GM12878 (cell line): ENCODE measurements around the gene RPS6KA2. TPM values are rescaled to one million over a fixed set of nuclear protein-coding genes. Genes with fewer than 3 reads are reported as not detected.

ENCODE experiments used
- ATAC-seq: fragments of 200-7000 bp; cut with Tn5 transposase; 3 replicates; pipeline ENCODE4 v1.9.1; 2020; ENCODE audit warnings: mild to moderate bottlenecking, moderate library complexity
- BruUV-seq: library from RNA; stranded (reverse); fragments of 400-500 nt; replicated peaks from 2 replicates; lab custom pipeline; 2021; lab: Mats Ljungman, UMichigan
- CTCF ChIA-PET: fragments of 300-600 bp; sonication (Branson Sonifier 250); formaldehyde crosslinking; extraction: SDS; loops from one replicate; lab custom pipeline; 2021; ENCODE audit warnings: inconsistent platforms; lab: Yijun Ruan, JAX
- POLR2A ChIA-PET: fragments of 350-600 bp; formaldehyde crosslinking; extraction: SDS; loops from one replicate; lab custom pipeline; 2021; ENCODE audit warnings: inconsistent platforms; lab: Charles Lee
- RAD21 ChIA-PET: fragments of 300-600 bp; sonication (Branson Sonifier 250); formaldehyde crosslinking; loops from one replicate; lab custom pipeline; 2023; ENCODE audit warnings: antibody characterized with exemption; ENCODE audit not compliant: unreplicated experiment; lab: Charles Lee
- SMC1A ChIA-PET: fragments of 300-600 bp; sonication (Branson Sonifier 250); formaldehyde crosslinking; loops from one replicate; lab custom pipeline; 2023; ENCODE audit not compliant: unreplicated experiment, uncharacterized antibody; lab: Charles Lee
- DNase-seq: peaks from one replicate; pipeline ENCODE4 v3.0.0-alpha.2; 2011; ENCODE audit warnings: low read depth, low spot score
- FAIRE-seq: peaks from 3 replicates; lab custom pipeline; 2011; peaks lifted over from hg19 to GRCh38; lab: Jason Lieb, UNC
- H2AFZ ChIP-seq: 2 replicates; pipeline ENCODE4 v1.6.0; 2011; ENCODE audit warnings: low read depth, low read length, control low read depth; ENCODE audit not compliant: control insufficient read depth
- H3K27ac ChIP-seq: 2 replicates; pipeline ENCODE4 v1.5.1; 2011; ENCODE audit warnings: control low read depth; ENCODE audit not compliant: control insufficient read depth, insufficient read depth
- H3K27me3 ChIP-seq, 2 experiments: replicated peaks in 1 of 2; 2 replicates each; pipeline versions ENCODE4 v1.6.0 to v1.6.1; 2011; ENCODE audit warnings: low read length in 1 of 2; ENCODE audit not compliant: control insufficient read depth in 2 of 2, insufficient read depth in 2 of 2
- H3K36me3 ChIP-seq, 2 experiments: 2 replicates each; pipeline ENCODE4 v1.5.1; 2011; ENCODE audit warnings: low read length in 1 of 2; ENCODE audit not compliant: control insufficient read depth in 2 of 2, insufficient read depth in 2 of 2
- H3K4me1 ChIP-seq: 2 replicates; pipeline ENCODE4 v1.6.1; 2011; ENCODE audit warnings: mild to moderate bottlenecking, low read length, moderate library complexity, mixed read lengths; ENCODE audit not compliant: control insufficient read depth, insufficient read depth
- H3K4me2 ChIP-seq: 2 replicates; pipeline ENCODE4 v1.6.0; 2011; ENCODE audit warnings: control low read depth; ENCODE audit not compliant: control insufficient read depth, insufficient read depth
- H3K4me3 ChIP-seq: fragments of 200-600 bp; sonication (generic); 2 replicates; pipeline ENCODE4 v1.5.1; 2016
- H3K79me2 ChIP-seq: 2 replicates; pipeline ENCODE4 v1.6.0; 2011; ENCODE audit warnings: low read length; ENCODE audit not compliant: control insufficient read depth, insufficient read depth
- H3K9ac ChIP-seq: 2 replicates; pipeline ENCODE4 v1.8.0; 2011; ENCODE audit warnings: low read length, control low read depth, mixed read lengths; ENCODE audit not compliant: control insufficient read depth, insufficient read depth
- H3K9me3 ChIP-seq: replicated peaks from 3 replicates; pipeline ENCODE4 v1.5.1; 2011; ENCODE audit warnings: mild to moderate bottlenecking, low read length; ENCODE audit not compliant: control insufficient read depth, insufficient read depth
- H4K20me1 ChIP-seq: 2 replicates; pipeline ENCODE4 v1.6.0; 2011; ENCODE audit not compliant: control insufficient read depth, insufficient read depth
- CBFB ChIP-seq: IDR thresholded peaks from 2 replicates; pipeline ENCODE4 v1.6.1; 2016; ENCODE audit warnings: antibody characterized with exemption, low read depth
- NFYA ChIP-seq: IDR thresholded peaks from 2 replicates; pipeline ENCODE4 v1.6.1; 2011; ENCODE audit warnings: low read depth, mild to moderate bottlenecking, low read length, improper control_type of control experiment, borderline replicate concordance
- RCOR1 ChIP-seq: conservative IDR thresholded peaks from 2 replicates; pipeline ENCODE4 v1.6.1; 2012; ENCODE audit warnings: low read depth, low read length, improper control_type of control experiment
- SIX5 ChIP-seq: IDR thresholded peaks from 2 replicates; pipeline ENCODE4 v1.6.1; 2011; ENCODE audit warnings: mild to moderate bottlenecking, low read depth, low read length, moderate library complexity; ENCODE audit not compliant: severe bottlenecking
- WRNIP1 ChIP-seq: IDR thresholded peaks from 2 replicates; pipeline ENCODE4 v1.6.1; 2011; ENCODE audit warnings: low read depth, low read length, improper control_type of control experiment, borderline replicate concordance
- ZBED1 ChIP-seq: IDR thresholded peaks from 2 replicates; pipeline ENCODE4 v1.6.1; 2016; ENCODE audit warnings: borderline replicate concordance
- ZNF622 ChIP-seq: fragments of 450-650 bp; IDR thresholded peaks from 2 replicates; pipeline ENCODE4 v1.6.1; 2017; ENCODE audit warnings: mild to moderate bottlenecking, inconsistent platforms
- ZZZ3 ChIP-seq: IDR thresholded peaks from 2 replicates; pipeline ENCODE4 v1.6.1; 2011; ENCODE audit warnings: low read depth; ENCODE audit not compliant: control insufficient read depth, insufficient read length
- WGBS: methylation state at CpG from one replicate; pipeline ENCODE4 v1.1.6; 2016; ENCODE audit warnings: low lambda C conversion rate; ENCODE audit not compliant: insufficient replicate concordance, insufficient coverage; ENCODE audit errors: missing lambda C conversion rate; 5-methylcytosine and 5-hydroxymethylcytosine counted together
- in situ Hi-C: fragments of 300-500 bp; cut with MboI; formaldehyde crosslinking; loops from 9 replicates; pipeline ENCODE4 v1.14.3; 2018; ENCODE audit warnings: mixed read lengths
- intact Hi-C: fragments of 100-400 bp; cut with micrococcal nuclease; formaldehyde crosslinking; loops from one replicate; pipeline ENCODE4 v1.14.2; 2022; ENCODE audit not compliant: unreplicated experiment
- polyA plus RNA-seq, 11 experiments: library from polyadenylated mRNA; depleted of rRNA in 4 of 11; unstranded in 6 of 11; stranded (reverse) in 5 of 11; fragments of >200 nt; fragmentation: Nextera tagmentation in 4 of 11; fragmentation: Illumina TruSeq in 1 of 11; extraction: Ambion mirVana in 4 of 11; extraction: Trizol in 1 of 11; gene quantifications; 1 replicate in 1 of 11; 2 replicates in 10 of 11; pipeline versions ENCODE4 v1.2.1 to v1.2.3, GENCODE V29; 2011 to 2016; ENCODE audit warnings: inconsistent platforms in 2 of 11, missing spikeins in 2 of 11, low read depth in 1 of 11
- total RNA-seq, 4 experiments: library from RNA; depleted of rRNA in 3 of 4; stranded (reverse); fragments of >200 nt in 3 of 4; fragmentation: Illumina TruSeq in 1 of 4; extraction: Trizol in 1 of 4; gene quantifications; 2 replicates each; pipeline versions ENCODE4 v1.2.1 to v1.2.3, GENCODE V29; 2013 to 2021
- TF ChIP-seq, protein P1 (sequence below): fragments of 450-650 bp; formaldehyde crosslinking; IDR thresholded peaks from 2 replicates; pipeline ENCODE4 v1.4.0; 2020; ENCODE audit warnings: mild to moderate bottlenecking, moderate library complexity
- TF ChIP-seq, protein P2 (sequence below): IDR thresholded peaks from 2 replicates; pipeline ENCODE4 v1.6.1; 2011; ENCODE audit warnings: mild to moderate bottlenecking, low read depth, low read length, moderate library complexity; ENCODE audit not compliant: insufficient replicate concordance
- TF ChIP-seq, protein P3 (sequence below): IDR thresholded peaks from 2 replicates; pipeline ENCODE4 v1.6.1; 2012; ENCODE audit warnings: low read depth, low read length, improper control_type of control experiment

The RPS6KA2 gene
- total and polyA plus RNA-seq, 10 of the 15 experiments (the other 5 are each of a cell fraction or from before 2014, with no cell fraction given), result 0.02 to 1.0 (median 0.22) TPM; not detected in 1

DNA sequence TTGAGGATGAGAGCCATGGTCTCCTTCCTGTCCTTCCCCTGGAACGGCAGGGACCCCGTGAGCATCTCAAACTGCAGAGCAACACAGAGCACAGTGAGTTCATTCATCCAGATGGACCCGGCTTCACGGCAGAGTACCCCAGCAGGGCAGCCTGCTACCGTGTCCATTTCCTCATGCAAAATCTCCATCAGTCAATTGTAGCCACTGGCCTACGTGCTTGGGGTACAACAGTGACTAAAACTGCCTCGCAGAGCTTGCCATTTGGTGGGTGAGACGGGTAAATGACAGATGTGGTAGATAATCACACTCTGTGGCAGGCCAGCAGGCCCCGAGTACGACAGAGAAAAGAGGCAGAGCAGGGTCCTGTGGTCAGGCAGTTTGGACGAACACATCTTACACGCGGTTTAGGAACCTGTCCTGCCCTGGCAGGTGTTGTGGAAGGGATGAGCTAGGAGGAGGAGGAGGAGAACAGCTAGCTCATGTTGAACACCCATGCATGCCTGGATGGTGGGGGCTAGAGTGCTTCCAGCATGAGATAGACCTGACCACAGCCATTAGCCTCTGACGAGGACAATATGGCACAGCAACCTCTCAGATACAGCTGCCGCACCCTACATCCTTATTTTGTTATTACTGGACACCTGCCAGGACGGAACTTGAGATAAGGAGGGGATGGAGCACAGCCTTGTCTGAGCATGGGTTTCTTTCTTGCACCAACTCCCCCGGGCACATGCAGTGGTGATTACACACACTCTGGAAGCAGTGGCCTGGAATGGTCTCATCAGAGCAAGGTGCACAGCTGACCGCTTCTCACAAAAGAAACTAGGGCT is 136.2 kb downstream of the RPS6KA2 start (continued):
- TF ChIP-seq, protein P1, sequence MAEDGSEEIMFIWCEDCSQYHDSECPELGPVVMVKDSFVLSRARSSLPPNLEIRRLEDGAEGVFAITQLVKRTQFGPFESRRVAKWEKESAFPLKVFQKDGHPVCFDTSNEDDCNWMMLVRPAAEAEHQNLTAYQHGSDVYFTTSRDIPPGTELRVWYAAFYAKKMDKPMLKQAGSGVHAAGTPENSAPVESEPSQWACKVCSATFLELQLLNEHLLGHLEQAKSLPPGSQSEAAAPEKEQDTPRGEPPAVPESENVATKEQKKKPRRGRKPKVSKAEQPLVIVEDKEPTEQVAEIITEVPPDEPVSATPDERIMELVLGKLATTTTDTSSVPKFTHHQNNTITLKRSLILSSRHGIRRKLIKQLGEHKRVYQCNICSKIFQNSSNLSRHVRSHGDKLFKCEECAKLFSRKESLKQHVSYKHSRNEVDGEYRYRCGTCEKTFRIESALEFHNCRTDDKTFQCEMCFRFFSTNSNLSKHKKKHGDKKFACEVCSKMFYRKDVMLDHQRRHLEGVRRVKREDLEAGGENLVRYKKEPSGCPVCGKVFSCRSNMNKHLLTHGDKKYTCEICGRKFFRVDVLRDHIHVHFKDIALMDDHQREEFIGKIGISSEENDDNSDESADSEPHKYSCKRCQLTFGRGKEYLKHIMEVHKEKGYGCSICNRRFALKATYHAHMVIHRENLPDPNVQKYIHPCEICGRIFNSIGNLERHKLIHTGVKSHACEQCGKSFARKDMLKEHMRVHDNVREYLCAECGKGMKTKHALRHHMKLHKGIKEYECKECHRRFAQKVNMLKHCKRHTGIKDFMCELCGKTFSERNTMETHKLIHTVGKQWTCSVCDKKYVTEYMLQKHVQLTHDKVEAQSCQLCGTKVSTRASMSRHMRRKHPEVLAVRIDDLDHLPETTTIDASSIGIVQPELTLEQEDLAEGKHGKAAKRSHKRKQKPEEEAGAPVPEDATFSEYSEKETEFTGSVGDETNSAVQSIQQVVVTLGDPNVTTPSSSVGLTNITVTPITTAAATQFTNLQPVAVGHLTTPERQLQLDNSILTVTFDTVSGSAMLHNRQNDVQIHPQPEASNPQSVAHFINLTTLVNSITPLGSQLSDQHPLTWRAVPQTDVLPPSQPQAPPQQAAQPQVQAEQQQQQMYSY (CRISPR knock-in tag), result no peak

DNA sequence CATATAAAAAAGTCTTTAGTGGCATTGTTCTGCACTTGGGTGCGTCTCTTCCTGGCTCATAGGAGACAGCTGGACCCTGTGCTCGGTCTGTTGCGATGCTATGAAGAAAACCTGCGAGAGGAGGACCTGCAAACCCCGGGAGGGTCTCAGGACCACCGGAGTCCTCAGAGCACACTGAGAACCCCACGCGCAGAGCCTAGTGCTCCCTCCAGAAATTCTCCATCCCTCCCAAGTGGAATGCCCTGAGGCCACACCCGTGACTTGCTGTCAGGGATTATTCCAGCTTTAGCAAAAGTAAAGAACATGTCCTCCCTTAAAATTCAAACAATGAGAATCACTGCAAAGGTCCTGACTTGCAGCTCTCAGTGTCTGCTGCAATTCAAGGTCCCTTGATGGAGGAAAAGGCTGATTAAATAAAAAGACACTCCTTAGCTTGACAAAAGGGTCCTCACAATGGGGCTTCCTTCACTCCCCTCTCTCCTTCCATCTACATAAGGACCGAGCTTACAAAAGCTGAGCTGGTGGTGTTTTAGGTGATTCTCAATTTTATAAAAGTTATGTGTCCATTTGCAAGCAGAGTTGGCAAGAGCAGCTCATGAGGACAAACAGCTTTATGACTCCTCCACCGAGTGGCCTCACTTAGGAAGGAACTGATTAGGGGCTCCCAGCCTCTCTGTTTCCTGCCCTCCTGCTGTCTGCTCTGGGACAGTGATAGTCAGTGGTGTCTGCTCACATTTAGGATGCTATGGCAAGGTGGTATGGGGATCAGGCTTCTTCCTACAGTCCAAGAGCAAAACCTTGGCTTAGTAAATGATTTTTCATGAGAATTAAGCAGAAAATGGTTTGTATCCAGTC is 137.5 kb downstream of the RPS6KA2 start:
- Histone ChIP-seq H3K9me3 (peaks cover 4% of the 10 kb centered on the region; the same call in 2 of the 3 replicates), H3K4me3 (no peak overlapping the region), H3K27me3 (no peaks in the 10 kb centered on the region), H3K79me2 (no peaks in the 10 kb centered on the region), H3K27ac (no peak overlapping the region), H3K36me3 (no peaks in the 10 kb centered on the region), H3K4me2 (no peak overlapping the region), H3K4me1 (peaks cover 9% of the 10 kb centered on the region), H4K20me1 (no peaks in the 10 kb centered on the region), H3K9ac (no peak overlapping the region), H2AFZ (no peak overlapping the region)
- FAIRE-seq (no peak), ATAC-seq (no peak), DNase-seq (no peak)
- no TSS peak for BruUV-seq
- in situ Hi-C loops, result no loop called here
- RAD21 ChIA-PET, result no interaction called here
- no peak for TF ChIP-seq WRNIP1
- TF ChIP-seq RCOR1, result no peak
- TF ChIP-seq CBFB, result no peak
- no peak for TF ChIP-seq ZZZ3
- no peak for TF ChIP-seq ZNF622
- TF ChIP-seq ZBED1, result no peak
- TF ChIP-seq NFYA, result no peak
- TF ChIP-seq, protein P2, sequence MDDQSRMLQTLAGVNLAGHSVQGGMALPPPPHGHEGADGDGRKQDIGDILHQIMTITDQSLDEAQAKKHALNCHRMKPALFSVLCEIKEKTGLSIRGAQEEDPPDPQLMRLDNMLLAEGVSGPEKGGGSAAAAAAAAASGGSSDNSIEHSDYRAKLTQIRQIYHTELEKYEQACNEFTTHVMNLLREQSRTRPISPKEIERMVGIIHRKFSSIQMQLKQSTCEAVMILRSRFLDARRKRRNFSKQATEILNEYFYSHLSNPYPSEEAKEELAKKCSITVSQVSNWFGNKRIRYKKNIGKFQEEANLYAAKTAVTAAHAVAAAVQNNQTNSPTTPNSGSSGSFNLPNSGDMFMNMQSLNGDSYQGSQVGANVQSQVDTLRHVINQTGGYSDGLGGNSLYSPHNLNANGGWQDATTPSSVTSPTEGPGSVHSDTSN, result no peak
- no peak for TF ChIP-seq SIX5
- TF ChIP-seq, protein P3, sequence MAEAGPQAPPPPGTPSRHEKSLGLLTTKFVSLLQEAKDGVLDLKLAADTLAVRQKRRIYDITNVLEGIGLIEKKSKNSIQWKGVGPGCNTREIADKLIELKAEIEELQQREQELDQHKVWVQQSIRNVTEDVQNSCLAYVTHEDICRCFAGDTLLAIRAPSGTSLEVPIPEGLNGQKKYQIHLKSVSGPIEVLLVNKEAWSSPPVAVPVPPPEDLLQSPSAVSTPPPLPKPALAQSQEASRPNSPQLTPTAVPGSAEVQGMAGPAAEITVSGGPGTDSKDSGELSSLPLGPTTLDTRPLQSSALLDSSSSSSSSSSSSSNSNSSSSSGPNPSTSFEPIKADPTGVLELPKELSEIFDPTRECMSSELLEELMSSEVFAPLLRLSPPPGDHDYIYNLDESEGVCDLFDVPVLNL, result no peak
- SMC1A ChIA-PET, result no interaction called here
- intact Hi-C loops, result no loop called here
- CTCF ChIA-PET, result interaction anchor here (1.4 to 2.8 kb wide), 3 partner anchors 100 to 176 kb away, joined by 3 to 10 read pairs (median 4); no protein-coding TSS in a partner anchor
- WGBS, result 83% methylated on average over 11 of the region's 11 CpGs
- POLR2A ChIA-PET, result no interaction called here
